ENCODE measurements around the gene GLT1D1.

The GLT1D1 gene

DNA sequence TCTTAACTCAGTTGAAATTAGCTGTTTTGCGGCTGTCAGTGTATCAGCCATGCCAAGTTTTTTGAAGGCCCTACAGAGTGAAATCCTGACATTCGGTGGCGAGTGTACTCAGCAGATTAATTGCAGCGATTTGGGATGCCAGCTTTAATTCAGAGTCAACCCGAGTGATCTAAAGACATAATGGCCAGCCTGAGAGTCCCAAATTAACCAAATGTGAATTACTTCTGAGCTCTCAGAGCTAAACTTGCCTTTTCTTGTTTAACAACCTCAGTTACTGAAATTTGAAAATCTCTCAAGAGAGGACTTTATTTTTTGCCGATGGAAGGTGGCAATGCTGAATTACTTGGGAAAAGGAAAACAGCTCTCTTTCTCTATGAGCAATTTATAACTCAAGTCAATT, 148.5 kb downstream of the GLT1D1 start:
- no peak for DNase-seq (ENCODE audit: low read depth)
- H3K4me3 ChIP-seq (ENCODE audit: low read depth, low read length), result no peak overlapping the region
- TF ChIP-seq, protein P1, sequence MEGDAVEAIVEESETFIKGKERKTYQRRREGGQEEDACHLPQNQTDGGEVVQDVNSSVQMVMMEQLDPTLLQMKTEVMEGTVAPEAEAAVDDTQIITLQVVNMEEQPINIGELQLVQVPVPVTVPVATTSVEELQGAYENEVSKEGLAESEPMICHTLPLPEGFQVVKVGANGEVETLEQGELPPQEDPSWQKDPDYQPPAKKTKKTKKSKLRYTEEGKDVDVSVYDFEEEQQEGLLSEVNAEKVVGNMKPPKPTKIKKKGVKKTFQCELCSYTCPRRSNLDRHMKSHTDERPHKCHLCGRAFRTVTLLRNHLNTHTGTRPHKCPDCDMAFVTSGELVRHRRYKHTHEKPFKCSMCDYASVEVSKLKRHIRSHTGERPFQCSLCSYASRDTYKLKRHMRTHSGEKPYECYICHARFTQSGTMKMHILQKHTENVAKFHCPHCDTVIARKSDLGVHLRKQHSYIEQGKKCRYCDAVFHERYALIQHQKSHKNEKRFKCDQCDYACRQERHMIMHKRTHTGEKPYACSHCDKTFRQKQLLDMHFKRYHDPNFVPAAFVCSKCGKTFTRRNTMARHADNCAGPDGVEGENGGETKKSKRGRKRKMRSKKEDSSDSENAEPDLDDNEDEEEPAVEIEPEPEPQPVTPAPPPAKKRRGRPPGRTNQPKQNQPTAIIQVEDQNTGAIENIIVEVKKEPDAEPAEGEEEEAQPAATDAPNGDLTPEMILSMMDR (IDR thresholded peaks at IDR 0.05; ENCODE audit: low read depth, low read length, missing control alignments), result no peak

DNA sequence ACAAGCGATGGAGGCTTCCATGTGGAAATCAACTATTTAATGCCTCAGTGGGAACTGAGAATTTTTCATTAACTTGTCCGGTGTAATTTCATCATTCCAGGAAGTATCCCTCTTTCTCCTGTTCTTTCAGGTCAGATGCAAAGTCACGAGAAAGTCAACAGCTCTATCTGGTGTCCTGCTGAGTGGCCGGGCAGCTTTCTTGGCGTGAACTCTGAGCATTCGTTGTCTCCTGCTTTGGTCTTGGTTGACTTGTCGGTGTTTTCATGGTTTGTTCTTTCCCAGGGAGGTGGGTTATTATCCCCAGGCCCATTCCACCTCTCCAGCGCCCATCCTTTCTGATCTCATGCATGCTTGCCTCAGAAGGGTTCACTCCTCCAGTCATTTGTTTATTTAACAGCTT, 149.1 kb downstream of the GLT1D1 start:
- DNase-seq (ENCODE audit: low read depth), result no peak
- TF ChIP-seq, protein P1 (IDR thresholded peaks at IDR 0.05; ENCODE audit: low read depth, low read length, missing control alignments), result no peak
- H3K4me3 ChIP-seq (ENCODE audit: low read depth, low read length), result no peak overlapping the region

DNA sequence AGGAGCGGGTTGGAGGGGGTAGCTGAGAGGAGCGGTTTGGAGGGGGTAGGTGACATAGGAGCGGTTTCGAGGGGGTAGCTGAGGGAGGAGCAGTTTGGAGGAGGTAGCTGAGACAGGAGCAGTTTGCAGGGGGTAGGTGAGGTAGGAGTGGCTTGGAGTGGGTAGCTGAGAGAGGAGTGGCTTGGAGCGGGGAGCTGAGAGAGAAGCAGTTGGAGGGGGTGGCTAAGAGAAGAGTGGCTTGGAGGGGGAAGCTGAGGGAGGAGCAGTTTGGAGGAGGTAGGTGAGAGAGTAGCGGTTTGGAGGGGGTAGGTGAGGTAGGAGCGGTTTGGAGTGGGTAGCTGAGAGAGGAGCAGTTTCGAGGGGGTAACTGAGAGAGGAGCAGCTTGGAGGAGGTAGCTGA, 152.1 kb downstream of the GLT1D1 start:
- TF ChIP-seq, protein P1 (IDR thresholded peaks at IDR 0.05; ENCODE audit: low read depth, low read length, missing control alignments), result no peak
- no peak for DNase-seq (ENCODE audit: low read depth)
- H3K4me3 ChIP-seq (ENCODE audit: low read depth, low read length), result no peak overlapping the region

DNA sequence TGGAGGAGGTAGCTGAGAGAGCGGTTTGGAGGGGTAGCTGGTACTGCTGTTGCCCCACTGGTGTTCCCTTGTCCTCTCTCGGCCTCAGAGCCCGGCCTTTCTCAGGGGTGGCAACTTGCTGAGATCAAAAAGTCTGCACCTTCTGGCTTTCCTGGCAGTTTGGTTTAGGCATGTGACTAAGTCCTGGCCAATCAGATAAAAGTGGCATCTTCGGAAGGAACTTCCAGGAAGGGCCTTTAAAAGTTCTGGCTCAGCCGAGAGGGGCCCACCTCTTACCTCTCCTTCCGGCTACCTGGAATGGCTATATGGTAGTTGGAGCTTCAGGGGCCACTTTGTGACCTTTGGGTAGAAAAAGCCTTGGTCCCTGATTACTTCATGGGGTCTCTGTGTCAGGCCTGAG, 152.6 kb downstream of the GLT1D1 start:
- DNase-seq (ENCODE audit: low read depth), result no peak
- H3K4me3 ChIP-seq (ENCODE audit: low read depth, low read length), result no peak overlapping the region
- TF ChIP-seq, protein P1 (IDR thresholded peaks at IDR 0.05; ENCODE audit: low read depth, low read length, missing control alignments), result no peak

DNA sequence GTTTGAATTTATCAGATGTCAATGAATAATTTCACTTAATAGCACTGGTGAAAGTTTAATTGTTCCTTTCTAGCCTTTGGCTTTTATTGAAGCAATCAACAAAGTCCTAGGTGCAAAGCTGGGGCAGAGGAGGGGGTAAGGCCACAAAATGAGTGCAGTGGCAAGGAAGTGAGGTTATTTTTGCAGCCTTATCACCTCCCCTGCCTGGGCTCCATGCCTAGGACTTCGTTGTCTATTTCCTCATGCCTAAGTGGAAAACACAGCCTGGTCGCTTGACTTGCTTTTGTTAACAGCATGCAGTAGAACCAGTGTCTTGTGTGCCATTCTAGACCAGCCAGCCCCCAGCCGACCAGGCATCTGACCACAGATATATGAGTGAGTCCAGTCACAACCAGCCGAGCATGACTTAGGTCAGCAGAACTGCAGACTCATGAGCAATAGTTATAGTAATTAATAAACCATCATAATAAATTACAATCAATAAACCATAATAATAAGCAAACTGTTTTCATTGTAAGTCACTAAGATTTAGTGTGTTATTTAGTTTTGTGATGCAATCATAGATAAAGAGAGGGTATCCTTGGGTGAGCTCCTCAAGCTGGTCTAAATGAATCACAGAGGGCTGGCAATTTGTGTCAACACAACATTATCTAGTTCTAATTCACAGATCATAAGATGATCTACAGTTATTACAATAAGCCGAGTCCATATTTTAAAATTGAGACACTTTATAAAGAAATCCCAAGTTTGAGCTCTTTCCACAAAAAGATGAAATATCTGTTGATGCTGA, 156.8 kb downstream of the GLT1D1 start:
- no peak for DNase-seq (ENCODE audit: low read depth)
- TF ChIP-seq, protein P1 (IDR thresholded peaks at IDR 0.05; ENCODE audit: low read depth, low read length, missing control alignments), result no peak
- no peak overlapping the region for H3K4me3 ChIP-seq (ENCODE audit: low read depth, low read length)

DNA sequence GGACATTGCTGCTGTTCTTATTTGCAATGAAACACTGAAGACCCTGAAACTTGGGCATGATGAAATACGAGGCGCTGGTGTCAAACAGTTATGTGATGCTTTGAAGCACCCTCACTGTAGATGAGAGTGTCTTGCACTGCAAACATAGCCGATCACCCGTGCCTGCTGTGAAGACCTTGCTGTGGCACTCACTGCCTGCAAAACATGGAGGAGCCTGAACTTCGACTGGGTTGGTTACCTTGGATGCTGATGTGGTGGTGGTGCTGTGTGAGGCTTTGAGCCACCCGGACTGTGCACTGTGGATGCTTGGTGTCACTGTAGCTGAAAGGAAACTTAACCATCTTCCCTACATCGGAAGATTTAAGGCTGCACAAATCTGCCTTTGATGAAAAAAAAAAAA, 162.9 kb downstream of the GLT1D1 start:
- no peak overlapping the region for H3K4me3 ChIP-seq (ENCODE audit: low read depth, low read length)
- TF ChIP-seq, protein P1 (IDR thresholded peaks at IDR 0.05; ENCODE audit: low read depth, low read length, missing control alignments), result no peak
- no peak for DNase-seq (ENCODE audit: low read depth)

DNA sequence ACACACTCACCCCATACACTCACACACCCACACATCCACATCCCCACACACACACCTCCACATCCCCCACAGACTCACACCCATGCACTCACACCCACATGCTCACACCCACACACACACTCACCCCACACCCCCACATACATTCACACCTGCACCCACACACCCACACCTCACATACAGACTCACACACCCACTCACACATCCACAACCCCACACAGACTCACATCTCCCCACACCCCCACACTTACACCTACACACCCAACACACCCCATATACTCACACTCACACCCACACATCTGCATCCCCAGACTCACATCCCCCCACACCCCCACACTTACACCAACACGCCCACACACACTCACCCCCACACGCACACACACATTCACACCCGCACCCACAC, 171.8 kb downstream of the GLT1D1 start:
- no peak overlapping the region for H3K4me3 ChIP-seq (ENCODE audit: low read depth, low read length)
- DNase-seq (ENCODE audit: low read depth), result no peak
- TF ChIP-seq, protein P1 (IDR thresholded peaks at IDR 0.05; ENCODE audit: low read depth, low read length, missing control alignments), result no peak
